ENCODE measurements around the gene MAFB. TPM values are rescaled to one million over a fixed set of nuclear protein-coding genes. Genes with fewer than 3 reads are reported as not detected.
"Not testable (repeated sequence)": the region's sequence is repeated elsewhere in the genome, so short reads cannot be mapped to it uniquely, and the experiment has no call there.

Gene MAFB
- not detected in 2 replicates for total RNA-seq (2014; rRNA removed; shearing (Covaris generic))
- not detected in 2 replicates for total RNA-seq (2022)
- percentile 15 among the genes with signal in this experiment for Bru-seq, nascent RNA
- BruChase-seq, experiment 1, labeled RNA remaining after a 6-hour chase = percentile 19 among the genes with signal in this experiment
- percentile 23 among the genes with signal in this experiment for BruChase-seq, experiment 2, labeled RNA remaining after a 2-hour chase
- long read RNA-seq = 0 reads

GRCh38 chr20:40689100-40689942, at the start of gene MAFB:
Gene MAFB (minus strand): TSS chr20:40689236. CDS start chr20:40688850, 386 bp downstream.
- Histone ChIP-seq H3K27ac (ENCODE audit: low read depth, low read length, poor library complexity, severe bottlenecking) (no peak within 1 kb of the TSS), H3K36me3 (ENCODE audit: insufficient read depth, low read length) (no peaks in the 10 kb centered on the region), H3K79me2 (ENCODE audit: insufficient read depth, low read depth, low read length) (no peaks in the 10 kb centered on the region), H3K9me3 (ENCODE audit: low read length) (no peaks in the 10 kb centered on the region), H3K4me1 (ENCODE audit: insufficient read depth, low read length, poor library complexity, severe bottlenecking) (peaks cover 8% of the 10 kb centered on the region), H4K20me1 (ENCODE audit: insufficient read depth, low read length) (no peaks in the 10 kb centered on the region), H3K9me2 (ENCODE audit: insufficient read depth, low read length) (no peaks in the 10 kb centered on the region), H3K4me2 (ENCODE audit: low read length) (peak within 1 kb of the TSS; percentile 79), H2AFZ (ENCODE audit: low read length) (peak within 1 kb of the TSS; percentile 76; the same call in 1 of the 2 replicates), H3K4me3 (ENCODE audit: low read depth, low read length, poor library complexity, severe bottlenecking) (peak within 1 kb of the TSS; percentile 61)
- TF ChIP-seq CTCF (conservative IDR thresholded peaks at IDR 0.05; ENCODE audit: low read length) (no peak), EZH2phosphoT487 (IDR thresholded peaks at IDR 0.05; ENCODE audit: borderline replicate concordance, low read depth, low read length) (0 out of 2 replicates have a peak, but pooled peaks have one; percentile 68)
- BruUV-seq (replicated peaks) = no TSS peak
- intact Hi-C loops (cut with micrococcal nuclease; ENCODE audit: unreplicated experiment) = no loop called here
- ChIA-PET POLR2A (no interaction called here), CTCF (ENCODE audit: unreplicated experiment) (no interaction called here)
- no peak for DNase-seq (ENCODE audit: low spot score)

GRCh38 chr20:40736468-40736867, 47.4 kb upstream of the MAFB start:
- H3K9me3 ChIP-seq (ENCODE audit: low read length); BruUV-seq (replicated peaks); CTCF ChIA-PET (ENCODE audit: unreplicated experiment); H2AFZ ChIP-seq (ENCODE audit: low read length); H3K79me2 ChIP-seq (ENCODE audit: insufficient read depth, low read depth, low read length); H3K4me3 ChIP-seq (ENCODE audit: low read depth, low read length, poor library complexity, severe bottlenecking); H3K9me2 ChIP-seq (ENCODE audit: insufficient read depth, low read length); H3K36me3 ChIP-seq (ENCODE audit: insufficient read depth, low read length); DNase-seq (ENCODE audit: low spot score); H3K4me2 ChIP-seq (ENCODE audit: low read length); intact Hi-C loops (cut with micrococcal nuclease; ENCODE audit: unreplicated experiment); H4K20me1 ChIP-seq (ENCODE audit: insufficient read depth, low read length); POLR2A ChIA-PET; H3K27ac ChIP-seq (ENCODE audit: low read depth, low read length, poor library complexity, severe bottlenecking); H3K4me1 ChIP-seq (ENCODE audit: insufficient read depth, low read length, poor library complexity, severe bottlenecking): not testable (repeated sequence)

- H3K27ac ChIP-seq (ENCODE audit: low read depth, low read length, poor library complexity, severe bottlenecking) = no peak overlapping the region
- H3K9me3 ChIP-seq (ENCODE audit: low read length) = peaks cover 10% of the 10 kb centered on the region; the same call in 1 of the 2 replicates
- H3K9me2 ChIP-seq (ENCODE audit: insufficient read depth, low read length) = no peaks in the 10 kb centered on the region
- CTCF ChIA-PET (ENCODE audit: unreplicated experiment) = no interaction called here
- no peaks in the 10 kb centered on the region for H3K79me2 ChIP-seq (ENCODE audit: insufficient read depth, low read depth, low read length)
- H4K20me1 ChIP-seq (ENCODE audit: insufficient read depth, low read length) = no peaks in the 10 kb centered on the region
- no peak overlapping the region for H2AFZ ChIP-seq (ENCODE audit: low read length)
- no peaks in the 10 kb centered on the region for H3K4me1 ChIP-seq (ENCODE audit: insufficient read depth, low read length, poor library complexity, severe bottlenecking)
- DNase-seq (ENCODE audit: low spot score) = no peak
- no peak overlapping the region for H3K4me3 ChIP-seq (ENCODE audit: low read depth, low read length, poor library complexity, severe bottlenecking)
- H3K36me3 ChIP-seq (ENCODE audit: insufficient read depth, low read length) = no peaks in the 10 kb centered on the region
- H3K4me2 ChIP-seq (ENCODE audit: low read length) = no peak overlapping the region
- POLR2A ChIA-PET = interaction anchor here (0.6 to 1.5 kb wide), 2 partner anchors 11 to 54 kb away, joined by 4 read pairs; no protein-coding TSS in a partner anchor
- intact Hi-C loops (cut with micrococcal nuclease; ENCODE audit: unreplicated experiment) = no loop called here
- TF ChIP-seq EZH2phosphoT487 (IDR thresholded peaks at IDR 0.05; ENCODE audit: borderline replicate concordance, low read depth, low read length) (no peak), CTCF (conservative IDR thresholded peaks at IDR 0.05; ENCODE audit: low read length) (no peak)
- BruUV-seq (replicated peaks) = no TSS peak
Measured at GRCh38 chr20:40728996-40729395, 40.0 kb upstream of the MAFB start.
